ENCODE results near the gene G6PD. TPM values are rescaled to one million over a fixed set of nuclear protein-coding genes. Genes with fewer than 3 reads are reported as not detected.
A peak's percentile ranks its signal among the peaks of the same experiment; 100 is the strongest.

G6PD gene
- total RNA-seq, 1 experiment from 2014 or later = 68.7 TPM

- Histone ChIP-seq H3K79me2 (ENCODE audit: insufficient read depth, low read length) (no peaks in the 10 kb centered on the region), H3K23me2 (ENCODE audit: insufficient read length, low read depth, low read length, poor library complexity, severe bottlenecking) (no peaks in the 10 kb centered on the region), H3K4me2 (ENCODE audit: insufficient read depth, insufficient read length, low read length) (no peak overlapping the region), H3K27me3 (ENCODE audit: insufficient read depth, low read length) (no peaks in the 10 kb centered on the region), H3K14ac (ENCODE audit: insufficient read depth, low read length) (no peak overlapping the region), H2AK5ac (ENCODE audit: insufficient read length, low read length) (no peak overlapping the region), H4K5ac (ENCODE audit: insufficient read length, low read depth, low read length) (no peak overlapping the region), H3K4me1 (ENCODE audit: insufficient read depth, low read length) (no peaks in the 10 kb centered on the region; the same call in 1 of the 2 replicates), H2BK5ac (ENCODE audit: insufficient read length, low read length) (no peak overlapping the region), H4K8ac (replicated peaks; ENCODE audit: insufficient read length, low read depth, low read length) (no peak overlapping the region), H3K4ac (ENCODE audit: low read depth, low read length) (no peak overlapping the region), H3K9me3 (ENCODE audit: control insufficient read depth, low read depth, low read length) (peaks cover 46% of the 10 kb centered on the region), H3K56ac (ENCODE audit: insufficient read length, low read depth, low read length) (no peak overlapping the region), H4K20me1 (ENCODE audit: control insufficient read depth, insufficient read depth, insufficient read length) (no peaks in the 10 kb centered on the region), H4K91ac (ENCODE audit: insufficient read length, low read depth, low read length) (no peak overlapping the region), H3K9ac (ENCODE audit: extremely low read depth, insufficient read length, low read length) (no peak overlapping the region), H2BK15ac (ENCODE audit: low read depth, low read length) (no peak overlapping the region), H3K79me1 (ENCODE audit: insufficient read depth, low read depth, low read length, poor library complexity, severe bottlenecking) (no peaks in the 10 kb centered on the region), H2BK12ac (ENCODE audit: insufficient read length, low read depth, low read length) (no peak overlapping the region), H2AFZ (ENCODE audit: low read length) (no peak overlapping the region), H3K23ac (ENCODE audit: insufficient read length, low read depth, low read length) (no peak overlapping the region), H2BK20ac (ENCODE audit: low read depth, low read length, poor library complexity, severe bottlenecking) (no peak overlapping the region), H3K18ac (ENCODE audit: insufficient read length, low read depth, low read length) (no peak overlapping the region), H3K27ac (ENCODE audit: insufficient read length, low read depth, low read length) (no peak overlapping the region), H3T11ph (ENCODE audit: low read length) (no peak overlapping the region), H2BK120ac (ENCODE audit: low read depth, low read length, poor library complexity, severe bottlenecking) (no peak overlapping the region)
- TF ChIP-seq CTCF (conservative IDR thresholded peaks at IDR 0.05) = no peak
- no peak for DNase-seq
- peak overlapping the region in 1 of 2 experiments; percentile 59; a peak in 3 of 5 replicates for H3K4me3 Mint-ChIP-seq
- peaks cover 65 to 72% of the 10 kb centered on the region in 2 experiments for H3K9me3 Mint-ChIP-seq
- peaks cover 3 to 12% of the 10 kb centered on the region in 2 experiments; a peak in 3 of 4 replicates for H3K4me1 Mint-ChIP-seq
- H3K36me3 Mint-ChIP-seq (ENCODE audit: insufficient read depth in 1 of 3, low read depth in 3 of 3) = peaks cover 3 to 22% (median 22%) of the 10 kb centered on the region in 3 experiments; a peak in 6 of 7 replicates
- peaks cover under 1% of the 10 kb centered on the region for H3K27me3 Mint-ChIP-seq (ENCODE audit: low read depth)
- H3K27ac Mint-ChIP-seq = no peak overlapping the region
- WGBS (ENCODE audit: extremely low coverage, insufficient read length, low lambda C conversion rate) = no CpG with 5 or more reads among the region's 28 CpGs
These were observed 58.9 kb downstream of the G6PD start for GRCh38 chrX:154487518-154488290.

Data from H9 (cell line).